ENCODE results near the gene D2HGDH. TPM values are rescaled to one million over a fixed set of nuclear protein-coding genes. Genes with fewer than 3 reads are reported as not detected.

Gene D2HGDH
- total and polyA plus RNA-seq, 2 of the 13 experiments (the other 11 are each of a cell fraction or from before 2014, with no cell fraction given), result 19.2 to 20.3 TPM

- TF ChIP-seq ZNF597 (CRISPR knock-in tag; IDR thresholded peaks at IDR 0.05) (peak; percentile 74; the same call in 1 of the 2 replicates), NFKB2 (CRISPR knock-in tag; IDR thresholded peaks at IDR 0.05; ENCODE audit: borderline replicate concordance) (no peak), ZBTB7B (CRISPR knock-in tag; IDR thresholded peaks at IDR 0.05) (peak; percentile 92), SYNCRIP (IDR thresholded peaks at IDR 0.05; ENCODE audit: insufficient read depth, low read depth, low read length) (no peak), SP2 (CRISPR knock-in tag; IDR thresholded peaks at IDR 0.05) (no peak), FOXJ3 (CRISPR knock-in tag; IDR thresholded peaks at IDR 0.05; ENCODE audit: borderline replicate concordance) (no peak), ZNF703 (CRISPR knock-in tag; IDR thresholded peaks at IDR 0.05; ENCODE audit: borderline replicate concordance) (peak; percentile 18; the same call in 1 of the 2 replicates), JDP2 (CRISPR knock-in tag; IDR thresholded peaks at IDR 0.05; ENCODE audit: borderline replicate concordance) (peak; percentile 74; the same call in 1 of the 2 replicates), REXO4 (CRISPR knock-in tag; IDR thresholded peaks at IDR 0.05; ENCODE audit: borderline replicate concordance) (peak; percentile 32; the same call in 1 of the 2 replicates), AGO1 (IDR thresholded peaks at IDR 0.05; ENCODE audit: low read depth, low read length, poor library complexity, severe bottlenecking) (peak; percentile 77), PHF8 (CRISPR knock-in tag; IDR thresholded peaks at IDR 0.05) (peak; percentile 66), ZBTB38 (CRISPR knock-in tag; IDR thresholded peaks at IDR 0.05) (peak; percentile 36; the same call in 1 of the 2 replicates), ERF (CRISPR knock-in tag; IDR thresholded peaks at IDR 0.05) (peak; percentile 68; the same call in 1 of the 2 replicates), ZNF772 (CRISPR knock-in tag; IDR thresholded peaks at IDR 0.05) (0 out of 2 replicates have a peak, but pooled peaks have one; percentile 8), ZBTB25 (CRISPR knock-in tag; IDR thresholded peaks at IDR 0.05) (peak; percentile 17; the same call in 1 of the 2 replicates), ZNF605 (CRISPR knock-in tag; IDR thresholded peaks at IDR 0.05) (peak; percentile 68; the same call in 1 of the 2 replicates), ZNF563 (CRISPR knock-in tag; IDR thresholded peaks at IDR 0.05) (peak; percentile 92), ZNF547 (CRISPR knock-in tag; IDR thresholded peaks at IDR 0.05) (peak; percentile 92; the same call in 1 of the 2 replicates), ZNF883 (CRISPR knock-in tag; IDR thresholded peaks at IDR 0.05; ENCODE audit: not compliant biosample characterization) (peak; percentile 78)
- TF ChIP-seq, protein P1, sequence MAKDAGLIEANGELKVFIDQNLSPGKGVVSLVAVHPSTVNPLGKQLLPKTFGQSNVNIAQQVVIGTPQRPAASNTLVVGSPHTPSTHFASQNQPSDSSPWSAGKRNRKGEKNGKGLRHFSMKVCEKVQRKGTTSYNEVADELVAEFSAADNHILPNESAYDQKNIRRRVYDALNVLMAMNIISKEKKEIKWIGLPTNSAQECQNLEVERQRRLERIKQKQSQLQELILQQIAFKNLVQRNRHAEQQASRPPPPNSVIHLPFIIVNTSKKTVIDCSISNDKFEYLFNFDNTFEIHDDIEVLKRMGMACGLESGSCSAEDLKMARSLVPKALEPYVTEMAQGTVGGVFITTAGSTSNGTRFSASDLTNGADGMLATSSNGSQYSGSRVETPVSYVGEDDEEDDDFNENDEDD (CRISPR knock-in tag; IDR thresholded peaks at IDR 0.05; ENCODE audit: borderline replicate concordance), result peak; percentile 94
- TF ChIP-seq, protein P2, sequence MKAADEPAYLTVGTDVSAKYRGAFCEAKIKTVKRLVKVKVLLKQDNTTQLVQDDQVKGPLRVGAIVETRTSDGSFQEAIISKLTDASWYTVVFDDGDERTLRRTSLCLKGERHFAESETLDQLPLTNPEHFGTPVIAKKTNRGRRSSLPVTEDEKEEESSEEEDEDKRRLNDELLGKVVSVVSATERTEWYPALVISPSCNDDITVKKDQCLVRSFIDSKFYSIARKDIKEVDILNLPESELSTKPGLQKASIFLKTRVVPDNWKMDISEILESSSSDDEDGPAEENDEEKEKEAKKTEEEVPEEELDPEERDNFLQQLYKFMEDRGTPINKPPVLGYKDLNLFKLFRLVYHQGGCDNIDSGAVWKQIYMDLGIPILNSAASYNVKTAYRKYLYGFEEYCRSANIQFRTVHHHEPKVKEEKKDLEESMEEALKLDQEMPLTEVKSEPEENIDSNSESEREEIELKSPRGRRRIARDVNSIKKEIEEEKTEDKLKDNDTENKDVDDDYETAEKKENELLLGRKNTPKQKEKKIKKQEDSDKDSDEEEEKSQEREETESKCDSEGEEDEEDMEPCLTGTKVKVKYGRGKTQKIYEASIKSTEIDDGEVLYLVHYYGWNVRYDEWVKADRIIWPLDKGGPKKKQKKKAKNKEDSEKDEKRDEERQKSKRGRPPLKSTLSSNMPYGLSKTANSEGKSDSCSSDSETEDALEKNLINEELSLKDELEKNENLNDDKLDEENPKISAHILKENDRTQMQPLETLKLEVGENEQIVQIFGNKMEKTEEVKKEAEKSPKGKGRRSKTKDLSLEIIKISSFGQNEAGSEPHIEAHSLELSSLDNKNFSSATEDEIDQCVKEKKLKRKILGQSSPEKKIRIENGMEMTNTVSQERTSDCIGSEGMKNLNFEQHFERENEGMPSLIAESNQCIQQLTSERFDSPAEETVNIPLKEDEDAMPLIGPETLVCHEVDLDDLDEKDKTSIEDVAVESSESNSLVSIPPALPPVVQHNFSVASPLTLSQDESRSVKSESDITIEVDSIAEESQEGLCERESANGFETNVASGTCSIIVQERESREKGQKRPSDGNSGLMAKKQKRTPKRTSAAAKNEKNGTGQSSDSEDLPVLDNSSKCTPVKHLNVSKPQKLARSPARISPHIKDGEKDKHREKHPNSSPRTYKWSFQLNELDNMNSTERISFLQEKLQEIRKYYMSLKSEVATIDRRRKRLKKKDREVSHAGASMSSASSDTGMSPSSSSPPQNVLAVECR (CRISPR knock-in tag; IDR thresholded peaks at IDR 0.05; ENCODE audit: borderline replicate concordance), result peak; percentile 66; the same call in 1 of the 2 replicates
These were observed 37.0 kb downstream of the D2HGDH start (continued) for GRCh38 chr2:241771286-241772062.

Measured in HepG2 (cell line).